Effector CD8-positive, alpha-beta T cell (primary cell): ENCODE measurements around the gene NDST1.
A peak's percentile ranks its signal among the peaks of the same experiment; 100 is the strongest.

Experiments
- DNase-seq: peaks from one replicate; lab custom pipeline; 2025; lab: John Stamatoyannopoulos, UW

NDST1 gene

DNA sequence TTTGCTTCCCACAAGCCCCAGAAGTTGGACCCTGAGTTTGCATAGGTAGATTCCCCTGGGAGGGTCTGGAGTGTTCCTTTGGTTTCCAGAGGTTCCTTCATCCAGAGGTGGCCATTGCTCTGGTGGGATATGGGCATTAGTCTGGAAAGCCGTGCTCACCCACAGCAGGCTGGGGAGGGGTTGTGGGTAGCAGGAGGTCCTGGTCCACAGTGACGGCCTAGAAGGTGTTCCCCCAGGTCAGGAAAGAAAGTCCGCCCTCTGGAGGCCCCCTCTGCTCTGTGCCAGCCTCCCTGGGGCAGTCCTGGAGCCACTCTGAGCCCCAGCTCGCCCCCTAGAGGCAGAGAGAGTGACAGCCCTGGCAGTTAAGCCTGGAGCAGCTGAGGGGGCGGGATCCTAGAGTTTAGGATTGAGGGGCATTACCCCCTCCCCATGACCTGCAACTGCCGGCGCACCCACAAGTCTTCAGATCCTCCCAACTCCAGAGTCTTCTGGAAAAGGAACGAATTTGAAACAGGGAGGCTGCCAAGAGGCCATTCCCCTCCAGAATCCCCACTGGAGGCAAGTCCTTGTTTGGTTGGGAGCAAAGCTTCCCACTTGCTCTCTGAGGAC, 36.8 kb downstream of the NDST1 start:
- peak; percentile 33 for DNase-seq

DNA sequence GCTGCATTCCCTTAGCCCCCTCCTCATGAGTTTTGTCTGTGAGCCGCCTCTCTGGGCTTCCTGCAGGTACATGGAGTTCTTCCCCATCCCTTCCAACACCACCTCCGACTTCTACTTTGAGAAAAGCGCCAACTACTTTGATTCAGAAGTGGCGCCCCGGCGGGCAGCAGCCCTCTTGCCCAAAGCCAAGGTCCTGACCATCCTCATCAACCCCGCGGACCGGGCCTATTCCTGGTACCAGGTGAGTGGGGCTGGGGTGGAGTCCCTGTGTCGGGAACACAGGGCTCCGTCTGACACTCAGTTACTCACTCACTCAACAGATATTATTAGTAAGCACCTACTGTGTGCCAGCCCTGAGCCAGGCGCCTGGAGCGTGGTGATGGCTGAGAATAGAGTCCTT, 37.3 kb downstream of the NDST1 start:
- no peak for DNase-seq

DNA sequence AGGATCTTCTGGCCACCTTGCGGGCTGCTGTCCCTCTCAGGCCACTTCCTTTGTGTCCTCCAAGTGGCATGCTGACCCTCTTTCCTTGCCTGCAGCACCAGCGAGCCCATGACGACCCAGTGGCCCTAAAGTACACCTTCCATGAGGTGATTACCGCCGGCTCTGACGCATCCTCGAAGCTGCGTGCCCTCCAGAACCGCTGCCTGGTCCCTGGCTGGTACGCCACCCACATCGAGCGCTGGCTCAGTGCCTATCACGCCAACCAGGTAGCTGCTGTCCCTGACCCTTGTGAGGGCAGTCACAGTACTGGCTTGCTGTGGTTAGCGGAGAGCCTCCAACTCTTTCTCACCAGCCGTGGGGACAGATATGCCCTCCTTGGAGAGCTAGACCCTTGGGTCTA, 40.2 kb downstream of the NDST1 start:
- no peak for DNase-seq

DNA sequence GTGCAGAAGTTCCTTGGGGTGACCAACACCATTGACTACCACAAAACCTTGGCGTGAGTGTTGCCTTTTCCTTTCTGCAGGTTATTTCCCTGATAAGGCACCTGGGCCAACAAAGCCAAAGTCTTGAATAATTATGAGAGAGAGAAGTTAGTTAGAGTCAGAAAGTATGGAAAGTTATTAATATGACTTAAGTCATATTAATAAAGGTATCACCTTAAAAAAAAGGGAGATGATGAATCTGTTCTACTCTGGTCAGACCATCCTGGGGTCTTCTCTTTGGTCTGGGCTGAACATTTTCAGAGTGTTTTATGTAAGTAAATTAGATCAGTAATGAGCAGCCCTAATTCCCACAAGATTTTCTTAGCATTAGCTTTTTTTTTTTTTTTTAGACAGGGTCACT, 41.8 kb downstream of the NDST1 start:
- DNase-seq: no peak

- no peak for DNase-seq
These were observed 42.4 kb downstream of the NDST1 start for GRCh38 chr5:150550286-150550685.

- DNase-seq: no peak
These were observed 43.1 kb downstream of the NDST1 start for GRCh38 chr5:150551066-150551465.

DNA sequence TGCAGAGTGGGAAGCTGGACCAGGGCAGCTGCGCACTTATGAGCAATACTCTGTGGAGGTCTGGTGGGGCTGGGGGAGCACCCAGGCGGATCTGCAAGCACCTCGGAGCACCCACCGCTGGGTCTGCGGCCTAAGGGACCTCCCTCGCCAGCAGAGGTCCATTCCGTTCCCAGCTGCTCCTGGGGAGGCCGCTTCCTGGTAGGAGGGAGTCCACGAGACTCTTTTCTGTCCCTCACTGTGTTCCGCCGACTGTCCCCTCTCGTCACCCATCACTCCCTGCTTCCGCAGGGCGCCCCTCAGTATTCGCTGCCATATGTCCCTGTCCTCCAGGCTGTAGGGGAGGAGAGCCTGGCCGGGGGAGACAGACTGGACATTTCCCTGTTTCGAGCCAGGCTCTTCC, 45.5 kb downstream of the NDST1 start:
- DNase-seq: no peak

DNA sequence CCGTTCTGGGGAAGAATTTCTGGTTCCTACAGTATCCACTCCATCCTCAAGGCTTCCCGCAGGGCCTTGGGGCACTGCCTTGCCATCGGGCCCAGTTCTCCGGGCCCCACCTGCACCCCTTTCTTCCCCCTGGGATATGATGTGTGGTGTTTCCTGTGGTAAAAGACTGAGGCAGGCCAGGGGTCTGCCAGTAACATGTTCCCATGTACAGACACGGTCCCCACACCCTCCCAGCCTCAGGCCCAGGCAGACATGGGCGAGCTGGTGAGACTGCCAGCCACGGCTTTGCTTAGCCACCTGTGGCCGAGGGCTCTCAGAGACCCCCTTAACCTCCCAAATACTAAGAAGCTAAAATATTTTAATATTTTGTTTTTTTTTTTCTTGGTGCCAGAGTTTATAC, 46.0 kb downstream of the NDST1 start:
- DNase-seq: no peak

DNA sequence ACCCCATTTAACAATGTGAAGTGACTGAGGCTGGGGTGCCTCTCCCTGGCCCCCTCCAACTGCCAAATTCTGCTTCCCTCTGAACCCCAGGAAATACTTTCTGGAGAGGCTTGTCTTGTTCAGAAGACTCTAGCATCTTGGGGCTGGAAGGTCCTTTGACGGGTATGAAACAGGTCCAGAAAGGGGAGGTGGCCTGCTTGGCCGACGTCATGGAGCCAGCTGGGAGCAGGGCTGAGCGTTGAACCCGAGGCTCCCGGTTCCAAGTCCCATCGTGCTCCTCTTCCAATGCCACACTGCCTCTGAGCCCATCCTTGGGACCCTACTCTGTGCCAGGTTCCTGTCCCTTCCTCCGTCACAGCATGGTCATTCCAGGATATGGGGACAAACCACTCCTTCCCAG, 46.9 kb downstream of the NDST1 start:
- DNase-seq: no peak

- DNase-seq: no peak
These were observed 48.2 kb downstream of the NDST1 start for GRCh38 chr5:150556106-150556505.

GRCh38 chr5:150556859-150557508, 49.1 kb downstream of the NDST1 start:
- no peak for DNase-seq

DNA sequence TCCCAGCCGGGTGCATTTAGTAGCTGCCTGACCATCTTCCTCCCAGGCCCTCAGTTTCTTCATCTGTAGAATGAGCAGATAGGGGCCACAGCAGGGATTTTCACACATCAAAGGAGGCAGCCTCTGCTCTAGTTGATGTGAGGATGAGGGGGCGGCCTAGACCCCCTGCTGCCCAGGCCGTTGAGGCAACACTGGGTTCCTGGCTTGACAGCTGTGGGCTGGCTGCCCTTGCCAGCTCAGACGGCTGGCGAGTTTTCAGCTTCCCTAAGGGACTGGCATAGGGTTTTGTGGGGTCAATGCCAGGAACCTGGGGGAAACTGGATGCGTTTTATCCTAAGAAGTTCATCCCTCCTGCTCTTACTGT, 49.6 kb downstream of the NDST1 start:
- no peak for DNase-seq

- DNase-seq: no peak
These were observed 50.2 kb downstream of the NDST1 start for GRCh38 chr5:150558088-150558621.

DNA sequence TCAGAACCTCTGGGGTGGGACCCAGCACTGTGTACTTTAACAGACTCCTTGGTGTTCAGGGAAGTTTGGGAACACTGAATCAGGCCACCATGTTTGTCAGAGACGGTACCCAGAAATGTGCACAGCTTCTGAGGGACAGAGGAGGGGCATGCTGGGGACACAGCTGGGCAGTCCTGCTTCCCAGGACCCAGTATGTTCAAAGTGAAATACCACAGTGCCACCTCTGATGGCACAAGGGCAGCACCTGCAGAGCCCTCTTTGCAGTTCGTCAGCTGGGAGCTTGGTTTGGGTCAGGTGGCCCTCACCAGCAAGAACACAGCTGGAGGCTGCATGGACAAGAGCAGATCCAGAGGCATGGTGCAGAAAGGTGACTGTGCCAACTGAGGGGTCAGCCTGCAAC, 51.2 kb downstream of the NDST1 start:
- DNase-seq: no peak

- DNase-seq: no peak
These were observed 51.8 kb downstream of the NDST1 start for GRCh38 chr5:150559701-150560100.

- peak; percentile 82 for DNase-seq
These were observed 52.7 kb downstream of the NDST1 start for GRCh38 chr5:150560401-150561191.

- DNase-seq: no peak
These were observed 53.2 kb downstream of the NDST1 start for GRCh38 chr5:150561192-150561512.

- DNase-seq: no peak
These were observed 53.8 kb downstream of the NDST1 start for GRCh38 chr5:150561571-150562275.

DNA sequence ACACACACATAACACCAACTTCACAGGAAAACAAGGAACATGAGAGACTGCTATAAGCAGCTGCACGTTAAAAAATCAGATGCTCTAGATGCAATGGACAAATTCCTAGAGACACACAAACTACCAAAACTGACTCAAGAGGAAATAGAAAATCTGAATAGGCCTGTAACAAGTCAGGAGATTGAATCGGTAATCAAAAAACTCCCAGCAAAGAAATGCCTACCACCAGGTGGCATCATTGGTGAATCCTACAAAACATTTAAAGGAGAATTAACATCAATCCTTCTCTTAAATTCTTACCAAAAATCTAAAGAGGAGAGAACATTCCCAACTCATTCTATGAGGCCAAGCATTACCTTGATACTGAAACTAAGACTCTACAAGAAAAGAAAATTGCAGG, 54.9 kb downstream of the NDST1 start:
- DNase-seq: no peak

DNA sequence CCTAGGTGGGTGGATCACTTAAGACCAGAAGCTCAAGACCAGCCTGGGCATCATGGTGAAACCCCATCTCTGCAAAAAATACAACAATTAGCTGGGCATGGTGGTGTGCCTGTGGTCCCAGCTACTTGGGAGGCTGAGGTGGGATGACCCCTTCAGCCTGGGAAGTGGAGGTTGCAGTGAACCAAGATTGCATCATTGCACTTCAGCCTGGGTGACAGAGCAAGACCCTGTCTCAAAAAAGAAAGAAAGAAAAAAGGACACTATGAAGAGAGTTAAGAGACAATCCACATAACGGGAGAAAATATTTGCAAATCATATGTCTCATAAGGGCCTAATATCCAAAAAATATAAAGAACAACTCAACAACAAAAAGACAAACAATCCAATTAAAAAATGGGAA, 57.9 kb downstream of the NDST1 start:
- DNase-seq: no peak

GRCh38 chr5:150567031-150567717, 59.2 kb downstream of the NDST1 start:
- no peak for DNase-seq

- no peak for DNase-seq
These were observed 60.7 kb downstream of the NDST1 start for GRCh38 chr5:150568663-150569062.
